IPS DF 6.9 (cell line): ENCODE results near the gene NCDN.

Source experiments
- DNase-seq: peaks from one replicate; pipeline ENCODE4 v3.0.0-alpha.2; 2013; ENCODE audit warnings: low read depth, low spot score
- H3K27ac ChIP-seq: one replicate; pipeline ENCODE4 v1.5.1; 2013; ENCODE audit warnings: low read length, control low read depth
- H3K27me3 ChIP-seq: 2 replicates; pipeline ENCODE4 v1.6.1; 2013; ENCODE audit warnings: mild to moderate bottlenecking, low read length; ENCODE audit not compliant: control insufficient read depth, insufficient read depth
- H3K36me3 ChIP-seq: 2 replicates; pipeline ENCODE4 v1.6.1; 2013; ENCODE audit warnings: low read length; ENCODE audit not compliant: control insufficient read depth, insufficient read depth
- H3K4me1 ChIP-seq: 2 replicates; pipeline ENCODE4 v1.6.1; 2013; ENCODE audit warnings: low read length; ENCODE audit not compliant: control insufficient read depth, insufficient read depth
- H3K4me3 ChIP-seq: 2 replicates; pipeline ENCODE4 v1.5.1; 2013; ENCODE audit warnings: mild to moderate bottlenecking, low read length
- H3K9me3 ChIP-seq: 2 replicates; pipeline ENCODE4 v1.6.1; 2013; ENCODE audit warnings: low read length, inconsistent platforms; ENCODE audit not compliant: control insufficient read depth, insufficient read depth
- WGBS: extraction: QIAGEN DNeasy Blood & Tissue Kit; methylation state at CpG from one replicate; pipeline ENCODE4 v1.1.7; 2013; ENCODE audit warnings: mixed read lengths, missing lambda C conversion rate; ENCODE audit not compliant: insufficient read length, insufficient coverage; 5-methylcytosine and 5-hydroxymethylcytosine counted together

The NCDN gene

DNA sequence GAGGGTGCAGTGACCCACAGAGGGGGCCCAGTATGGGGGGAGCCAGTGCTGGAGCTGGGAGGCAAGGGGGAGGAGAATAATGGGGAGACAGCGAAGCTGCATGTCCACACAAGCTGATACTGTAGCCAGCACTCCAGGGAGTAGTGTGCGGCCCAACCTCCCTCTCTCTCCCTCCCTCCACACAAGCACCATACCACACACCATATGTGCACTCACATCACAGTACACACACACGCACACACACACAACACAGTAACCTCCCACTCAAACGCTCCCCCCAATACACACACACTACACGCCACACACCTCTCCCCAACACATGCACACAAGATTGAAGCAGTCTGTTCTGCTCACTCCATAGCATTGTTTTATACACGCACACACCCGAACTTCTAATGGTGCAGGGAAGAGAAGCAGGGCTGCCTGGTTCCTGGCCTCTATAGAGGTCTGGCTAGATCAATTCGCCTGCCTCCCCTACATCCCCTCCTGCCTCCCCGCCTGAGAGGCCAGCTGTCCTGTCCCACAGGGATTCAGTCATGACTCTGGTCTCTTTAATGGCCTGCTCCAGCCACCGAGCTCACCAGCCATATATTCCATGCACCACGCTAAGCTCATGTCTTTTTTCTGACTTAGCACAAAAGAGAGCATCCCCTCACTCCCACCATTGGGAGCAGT lies 3.8 kb downstream of the NCDN start:
- H3K4me3 ChIP-seq = no peak overlapping the region
- no peaks in the 10 kb centered on the region for H3K4me1 ChIP-seq
- H3K9me3 ChIP-seq = no peaks in the 10 kb centered on the region
- WGBS = 100% methylated on average over 3 of the region's 11 CpGs
- no peak overlapping the region for H3K27ac ChIP-seq
- no peaks in the 10 kb centered on the region for H3K27me3 ChIP-seq
- peaks cover 24% of the 10 kb centered on the region for H3K36me3 ChIP-seq
- no peak for DNase-seq

DNA sequence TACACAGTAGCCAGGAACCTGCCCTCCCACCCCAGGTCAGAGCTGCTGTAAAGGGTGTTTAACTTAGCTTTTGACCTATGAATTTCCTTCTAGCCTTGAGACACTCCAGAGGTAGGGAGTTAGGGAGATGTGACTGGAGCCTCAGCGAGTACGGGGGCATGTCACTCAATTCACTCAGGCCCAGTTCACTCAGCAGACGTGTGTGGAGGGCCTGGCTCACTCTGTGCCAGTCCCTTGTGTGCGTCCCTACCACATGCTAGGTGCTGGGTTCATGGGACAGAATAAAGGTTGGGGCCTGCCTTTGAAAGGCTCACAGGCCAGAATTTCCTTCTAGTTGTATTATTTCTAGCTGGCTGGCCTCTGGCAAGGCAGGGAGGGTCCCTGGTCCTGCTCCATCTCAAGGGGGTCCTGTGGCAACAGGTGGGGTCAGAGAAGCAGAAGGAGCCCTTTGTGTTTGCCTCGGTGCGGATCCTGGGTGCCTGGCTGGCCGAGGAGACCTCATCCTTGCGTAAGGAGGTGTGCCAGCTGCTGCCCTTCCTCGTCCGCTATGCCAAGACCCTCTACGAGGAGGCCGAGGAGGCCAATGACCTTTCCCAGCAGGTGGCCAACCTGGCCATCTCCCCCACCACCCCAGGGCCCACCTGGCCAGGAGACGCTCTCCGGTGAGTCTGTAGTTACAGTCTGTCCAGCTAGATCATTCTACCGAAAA lies 4.5 kb downstream of the NCDN start:
- Histone ChIP-seq H3K4me1 (no peaks in the 10 kb centered on the region), H3K27me3 (no peaks in the 10 kb centered on the region), H3K27ac (no peak overlapping the region), H3K4me3 (no peak overlapping the region), H3K36me3 (peaks cover 28% of the 10 kb centered on the region), H3K9me3 (no peaks in the 10 kb centered on the region)
- DNase-seq = no peak
- WGBS = no CpG with 5 or more reads among the region's 15 CpGs

DNA sequence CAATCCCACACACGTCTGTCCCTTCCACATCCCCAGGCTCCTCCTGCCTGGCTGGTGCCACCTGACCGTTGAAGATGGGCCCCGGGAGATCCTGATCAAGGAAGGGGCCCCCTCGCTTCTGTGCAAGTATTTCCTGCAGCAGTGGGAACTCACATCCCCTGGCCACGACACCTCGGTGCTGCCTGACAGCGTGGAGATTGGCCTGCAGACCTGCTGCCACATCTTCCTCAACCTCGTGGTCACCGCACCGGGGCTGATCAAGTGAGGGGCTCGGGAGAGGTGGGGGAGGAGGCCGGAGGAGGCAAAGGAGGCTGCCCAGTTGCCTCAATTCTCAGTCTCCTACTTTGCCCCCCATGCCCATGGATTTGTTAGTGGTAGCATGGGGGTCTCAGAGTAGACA lies 5.6 kb downstream of the NCDN start:
- Histone ChIP-seq H3K36me3 (peaks cover 28% of the 10 kb centered on the region), H3K27me3 (no peaks in the 10 kb centered on the region), H3K4me1 (no peaks in the 10 kb centered on the region), H3K9me3 (no peaks in the 10 kb centered on the region), H3K4me3 (no peak overlapping the region), H3K27ac (no peak overlapping the region)
- no CpG with 5 or more reads among the region's 12 CpGs for WGBS
- no peak for DNase-seq

DNA sequence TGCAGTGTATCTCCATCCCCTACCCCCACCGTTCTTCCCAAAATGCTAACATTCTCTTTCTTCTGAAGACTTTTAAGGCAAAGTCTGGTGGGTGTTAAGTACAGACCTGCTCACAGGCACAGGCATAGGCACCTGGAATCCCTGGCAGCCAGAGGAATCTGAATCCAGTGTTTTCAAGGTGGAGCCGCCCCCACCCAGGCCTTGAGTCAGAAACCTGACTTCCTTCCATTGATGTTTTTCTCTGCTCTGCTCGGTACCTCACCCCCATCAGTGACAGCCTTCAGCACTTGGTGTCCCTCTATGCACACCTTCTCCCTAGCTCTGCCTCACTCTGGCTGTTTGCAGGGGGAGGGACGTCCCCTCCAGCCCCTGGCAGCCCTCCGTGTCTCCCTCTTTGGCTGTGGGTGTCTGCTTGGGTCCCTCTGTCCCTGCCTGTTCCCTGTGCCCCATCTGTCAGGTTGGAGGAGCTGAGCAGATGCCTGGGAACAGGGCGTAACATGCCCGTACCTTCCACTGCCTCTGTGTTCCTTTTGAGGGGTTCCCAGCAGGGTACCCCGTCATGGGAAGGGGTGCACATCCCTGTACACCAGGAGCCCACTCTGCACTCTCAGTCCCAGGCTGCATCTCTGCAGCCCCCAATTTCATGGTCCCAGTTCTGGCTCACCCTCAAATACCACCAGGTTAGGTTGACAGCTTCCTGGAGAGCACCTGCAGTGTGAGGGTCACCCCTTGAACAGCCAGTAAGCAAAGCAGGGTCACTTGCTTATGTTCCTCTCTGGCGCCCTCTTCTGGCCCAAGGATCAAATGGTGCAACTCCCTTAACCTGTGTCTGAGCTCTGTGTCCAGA lies 6.7 kb downstream of the NCDN start:
- WGBS = no CpG with 5 or more reads among the region's 9 CpGs

DNA sequence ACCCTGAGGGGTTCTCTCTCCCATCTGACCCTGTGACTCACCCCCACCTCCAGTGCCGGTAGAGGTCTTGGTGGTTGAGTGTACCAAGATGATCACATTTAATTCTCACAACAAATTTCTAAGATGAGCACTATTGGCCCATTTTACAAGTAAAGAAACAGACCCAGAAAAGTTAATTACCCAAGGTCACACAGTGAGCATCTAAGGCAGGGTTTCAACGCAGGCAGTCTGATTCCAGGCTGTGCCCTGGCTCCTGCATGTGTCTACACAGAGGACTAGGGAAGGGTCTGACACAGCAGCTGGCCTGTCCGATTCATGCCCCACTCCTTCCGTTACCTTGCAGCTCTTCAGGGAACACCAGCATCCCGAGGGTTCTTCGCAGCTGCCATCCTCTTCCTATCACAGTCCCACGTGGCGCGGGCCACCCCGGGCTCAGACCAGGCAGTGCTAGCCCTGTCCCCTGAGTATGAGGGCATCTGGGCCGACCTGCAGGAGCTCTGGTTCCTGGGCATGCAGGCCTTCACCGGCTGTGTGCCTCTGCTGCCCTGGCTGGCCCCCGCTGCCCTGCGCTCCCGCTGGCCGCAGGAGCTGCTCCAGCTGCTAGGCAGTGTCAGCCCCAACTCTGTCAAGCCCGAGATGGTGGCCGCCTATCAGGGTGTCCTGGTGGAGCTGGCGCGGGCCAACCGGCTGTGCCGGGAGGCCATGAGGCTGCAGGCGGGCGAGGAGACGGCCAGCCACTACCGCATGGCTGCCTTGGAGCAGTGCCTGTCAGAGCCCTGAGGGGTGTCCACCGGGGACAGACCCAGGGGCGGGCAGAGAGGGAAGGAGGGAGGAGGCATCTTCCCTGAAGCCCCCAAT lies 7.5 kb downstream of the NCDN start:
- WGBS = no CpG with 5 or more reads among the region's 28 CpGs
- DNase-seq = no peak
- no peak overlapping the region for H3K27ac ChIP-seq
- H3K4me1 ChIP-seq = no peaks in the 10 kb centered on the region
- peaks cover 28% of the 10 kb centered on the region for H3K36me3 ChIP-seq
- no peaks in the 10 kb centered on the region for H3K27me3 ChIP-seq
- H3K4me3 ChIP-seq = no peak overlapping the region
- no peaks in the 10 kb centered on the region for H3K9me3 ChIP-seq

More for the DNA sequence above, 6.7 kb downstream of the NCDN start:
- H3K9me3 ChIP-seq = no peaks in the 10 kb centered on the region
- DNase-seq = no peak
- H3K4me3 ChIP-seq = no peak overlapping the region
- H3K36me3 ChIP-seq = peaks cover 28% of the 10 kb centered on the region
- H3K4me1 ChIP-seq = no peaks in the 10 kb centered on the region
- no peak overlapping the region for H3K27ac ChIP-seq
- H3K27me3 ChIP-seq = no peaks in the 10 kb centered on the region

DNA sequence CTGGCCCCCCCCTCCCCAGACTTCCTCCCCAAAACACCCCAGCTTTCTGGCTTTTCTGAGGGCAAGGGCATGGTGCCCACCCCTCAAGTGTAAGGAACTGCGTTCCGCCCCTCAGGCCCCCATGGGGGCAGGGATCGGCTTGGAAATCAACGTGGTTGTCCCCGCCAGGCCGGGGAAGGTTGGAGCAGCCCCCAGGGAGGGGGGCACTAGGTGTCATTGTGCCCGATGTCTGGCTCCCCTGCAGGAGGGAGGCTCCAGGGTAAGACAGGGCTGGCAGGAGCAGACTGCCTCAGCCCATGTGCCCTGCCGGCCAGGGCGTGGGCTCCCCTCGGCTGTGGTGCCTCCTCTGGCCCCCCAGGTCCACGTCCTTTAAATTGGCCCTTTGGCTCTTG lies 8.1 kb downstream of the NCDN start:
- WGBS = no CpG with 5 or more reads among the region's 11 CpGs
- Histone ChIP-seq H3K36me3 (peaks cover 23% of the 10 kb centered on the region), H3K27me3 (no peaks in the 10 kb centered on the region), H3K4me3 (no peak overlapping the region), H3K9me3 (no peaks in the 10 kb centered on the region), H3K4me1 (no peaks in the 10 kb centered on the region), H3K27ac (no peak overlapping the region)
- DNase-seq = no peak

DNA sequence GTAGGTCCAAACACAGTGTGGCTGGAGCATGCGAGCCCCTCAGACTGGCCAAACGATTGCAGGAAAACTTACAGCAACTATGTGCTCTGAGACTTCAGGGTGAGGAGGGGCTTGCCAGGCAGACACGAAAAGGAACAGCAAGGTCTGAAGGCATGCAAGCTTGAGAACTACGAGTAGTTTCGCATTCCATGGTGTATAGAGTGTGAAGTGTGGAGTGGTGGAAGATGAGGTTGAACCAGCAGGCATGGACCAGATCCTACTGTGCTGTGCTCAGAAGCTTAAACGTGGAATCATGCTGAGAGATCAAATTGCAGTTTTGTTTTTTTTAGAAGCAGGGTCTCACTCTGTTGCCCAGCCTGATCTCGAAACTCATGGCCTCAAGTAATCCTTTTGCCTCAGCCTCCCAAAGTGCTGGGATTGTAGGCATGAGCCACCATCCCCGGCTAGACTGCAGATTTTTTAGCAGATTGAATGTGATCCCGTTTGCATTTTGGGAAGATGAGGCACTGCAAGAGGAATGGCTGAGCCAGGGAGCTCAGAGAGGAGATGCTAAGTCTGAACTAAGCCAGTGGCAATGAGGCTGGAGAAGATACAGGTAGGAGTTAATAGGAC lies 10.5 kb downstream of the NCDN start:
- WGBS = no CpG with 5 or more reads among the region's 9 CpGs
- Histone ChIP-seq H3K36me3 (peaks cover 7% of the 10 kb centered on the region; the same call in 1 of the 2 replicates), H3K27ac (no peak overlapping the region), H3K9me3 (no peaks in the 10 kb centered on the region), H3K27me3 (peaks cover 20% of the 10 kb centered on the region), H3K4me3 (no peak overlapping the region), H3K4me1 (no peaks in the 10 kb centered on the region)
- no peak for DNase-seq

DNA sequence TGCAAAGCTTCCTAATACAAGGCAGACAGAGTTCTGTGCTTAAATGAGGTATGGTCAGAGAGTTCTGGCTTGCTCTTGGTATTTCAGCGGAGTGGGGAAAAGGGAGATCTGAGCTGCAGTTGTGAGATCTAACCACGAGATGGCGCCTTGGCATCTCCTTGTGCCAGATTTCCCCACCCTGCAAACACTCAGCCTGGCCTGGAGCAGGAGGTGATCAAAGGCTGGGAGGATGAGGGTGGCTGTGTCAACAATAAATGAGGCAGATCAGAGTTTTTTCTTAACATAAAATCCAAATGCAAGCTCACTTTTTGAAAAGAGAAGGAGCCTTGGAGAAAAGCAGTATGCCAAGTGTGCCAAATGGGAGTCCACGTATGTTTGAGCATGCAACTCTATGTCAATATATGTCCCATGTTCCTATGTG lies 11.4 kb downstream of the NCDN start:
- no peaks in the 10 kb centered on the region for H3K9me3 ChIP-seq
- no peak overlapping the region for H3K4me3 ChIP-seq
- H3K36me3 ChIP-seq = peaks cover 6% of the 10 kb centered on the region; the same call in 1 of the 2 replicates
- H3K27me3 ChIP-seq = peaks cover 28% of the 10 kb centered on the region
- no peaks in the 10 kb centered on the region for H3K4me1 ChIP-seq
- H3K27ac ChIP-seq = no peak overlapping the region
- no CpG with 5 or more reads among the region's 4 CpGs for WGBS
- no peak for DNase-seq

DNA sequence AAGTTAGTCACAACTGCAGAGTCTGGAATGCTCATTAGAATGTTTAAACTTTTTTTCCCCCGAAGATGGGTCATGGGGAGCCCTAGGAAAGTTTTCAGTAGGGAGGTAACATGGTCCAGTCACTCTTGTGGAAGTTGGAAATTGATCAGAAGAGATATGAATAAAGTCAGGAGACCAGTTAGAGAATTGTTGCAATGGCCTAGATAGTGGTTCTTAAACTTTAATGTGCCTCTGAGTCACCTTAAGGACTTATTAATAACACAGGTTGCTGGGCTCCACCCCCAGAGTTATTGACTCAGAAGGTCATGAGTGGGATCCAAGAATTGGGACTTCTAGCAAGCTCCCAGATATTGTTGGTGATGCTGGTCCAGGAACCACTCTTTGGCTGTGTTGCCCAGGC lies 12.3 kb downstream of the NCDN start:
- Histone ChIP-seq H3K27me3 (peaks cover 37% of the 10 kb centered on the region), H3K36me3 (peaks cover 4% of the 10 kb centered on the region; the same call in 1 of the 2 replicates), H3K4me1 (peaks cover under 1% of the 10 kb centered on the region; the same call in 1 of the 2 replicates), H3K4me3 (no peak overlapping the region), H3K27ac (no peak overlapping the region), H3K9me3 (no peaks in the 10 kb centered on the region)
- WGBS = no CpG with 5 or more reads among the region's 1 CpG
- no peak for DNase-seq
